ENCODE results near the gene COL8A1.

COL8A1 gene

DNA sequence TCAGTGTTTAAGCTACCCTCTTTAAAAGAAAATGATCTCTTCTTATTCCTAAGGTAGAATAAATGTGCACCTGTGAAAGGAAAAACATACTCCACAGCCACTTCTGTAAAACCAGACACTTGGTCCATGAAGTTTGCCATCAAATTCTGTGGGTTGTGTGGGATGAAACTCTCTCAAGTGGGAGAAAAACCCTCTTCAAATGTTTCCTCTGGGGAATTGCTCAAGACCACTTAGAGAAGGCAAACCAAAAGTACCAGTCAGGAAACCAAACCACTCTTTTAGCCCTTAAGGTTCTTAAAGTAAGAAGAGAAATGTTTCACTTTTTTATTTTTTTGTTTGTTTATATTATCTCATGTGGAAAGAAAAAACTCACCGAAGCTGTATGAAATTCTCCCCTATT, 1.2 kb downstream of the COL8A1 start:
- no peak overlapping the region for H3K18ac ChIP-seq (ENCODE audit: low read length)
- no peak overlapping the region for H4K91ac ChIP-seq (ENCODE audit: low read depth, low read length)
- H2BK5ac ChIP-seq (ENCODE audit: low read depth, low read length, poor library complexity) = no peak overlapping the region
- no peak overlapping the region for H2BK12ac ChIP-seq (ENCODE audit: low read length)
- DNase-seq = no peak
- H3K4me2 ChIP-seq (ENCODE audit: low read length) = no peak overlapping the region
- no peak overlapping the region for H3K14ac ChIP-seq (ENCODE audit: low read length)
- no peak overlapping the region for H2BK120ac ChIP-seq (ENCODE audit: insufficient read depth, low read length, poor library complexity)
- H4K8ac ChIP-seq (ENCODE audit: low read depth, low read length) = no peak overlapping the region
- no peak overlapping the region for H3K4ac ChIP-seq (ENCODE audit: low read depth, low read length)
- H3K79me2 ChIP-seq (ENCODE audit: control insufficient read depth, insufficient read depth, low read length, poor library complexity) = no peaks in the 10 kb centered on the region
- H2AFZ ChIP-seq (ENCODE audit: insufficient read depth, low read length, poor library complexity) = no peak overlapping the region
- peaks cover 2% of the 10 kb centered on the region for H3K79me1 ChIP-seq (ENCODE audit: low read length)
- no peaks in the 10 kb centered on the region for H3K27me3 ChIP-seq (ENCODE audit: insufficient read depth, low read length)
- no peak overlapping the region for H2AK5ac ChIP-seq (ENCODE audit: low read length)
- no peak overlapping the region for H3K23ac ChIP-seq (ENCODE audit: low read length)
- no peak overlapping the region for H4K12ac ChIP-seq (ENCODE audit: low read depth, low read length)
- H3K27ac ChIP-seq (ENCODE audit: low read depth, low read length) = no peak overlapping the region
- peaks cover 3 to 10% of the 10 kb centered on the region in 2 experiments for H3K4me1 ChIP-seq (ENCODE audit: control insufficient read depth in 1 of 2, insufficient read depth in 2 of 2, low read length in 2 of 2)
- H3K9ac ChIP-seq (ENCODE audit: low read length) = no peak overlapping the region
- WGBS (ENCODE audit: extremely low coverage, insufficient coverage, insufficient read length) = no CpG with 5 or more reads among the region's 1 CpG
- no peaks in the 10 kb centered on the region for H3K36me3 ChIP-seq (ENCODE audit: control insufficient read depth in 1 of 2, insufficient read depth in 2 of 2, low read length in 2 of 2)
- H3K9me3 ChIP-seq (ENCODE audit: insufficient read depth, low read depth, low read length) = no peaks in the 10 kb centered on the region
- H3K4me3 ChIP-seq (ENCODE audit: low read depth, low read length) = no peak overlapping the region

DNA sequence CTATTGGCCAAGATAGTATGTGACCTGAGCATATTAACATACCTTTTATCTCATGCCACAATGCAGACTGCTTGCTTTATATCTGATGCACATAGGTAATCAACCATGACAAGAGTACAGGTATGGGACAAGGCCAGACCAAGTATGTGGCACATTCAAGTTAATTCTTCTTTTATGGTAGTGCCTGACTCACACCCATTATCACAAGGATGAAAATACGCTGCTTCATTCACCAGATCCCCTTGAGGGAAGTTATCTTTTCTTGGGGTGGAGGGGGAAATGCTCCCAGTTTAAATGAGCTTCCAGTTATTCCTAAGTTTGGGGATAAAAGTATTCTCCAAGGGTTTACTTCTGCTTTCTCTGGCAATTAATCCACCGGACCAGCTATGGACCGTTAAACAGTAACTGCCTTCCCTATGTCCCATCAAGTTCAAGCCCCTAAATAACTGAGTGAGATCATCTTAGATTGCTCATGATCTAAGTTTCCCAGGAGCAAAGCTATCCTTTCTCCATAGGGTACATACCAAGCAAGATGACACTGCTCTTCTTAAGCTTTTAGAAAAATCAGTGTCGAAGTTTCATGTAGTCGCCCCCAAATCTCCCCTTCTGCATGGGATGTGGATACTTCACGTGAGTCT, 1.9 kb downstream of the COL8A1 start:
- H3K27me3 ChIP-seq (ENCODE audit: insufficient read depth, low read length) = no peaks in the 10 kb centered on the region
- no peak overlapping the region for H3K9ac ChIP-seq (ENCODE audit: low read length)
- H3K79me2 ChIP-seq (ENCODE audit: control insufficient read depth, insufficient read depth, low read length, poor library complexity) = no peaks in the 10 kb centered on the region
- no peak overlapping the region for H2AK5ac ChIP-seq (ENCODE audit: low read length)
- no peak overlapping the region for H2BK120ac ChIP-seq (ENCODE audit: insufficient read depth, low read length, poor library complexity)
- DNase-seq = no peak
- no peak overlapping the region for H3K4me3 ChIP-seq (ENCODE audit: low read depth, low read length)
- no peaks in the 10 kb centered on the region for H3K9me3 ChIP-seq (ENCODE audit: insufficient read depth, low read depth, low read length)
- peaks cover 3 to 10% of the 10 kb centered on the region in 2 experiments for H3K4me1 ChIP-seq (ENCODE audit: control insufficient read depth in 1 of 2, insufficient read depth in 2 of 2, low read length in 2 of 2)
- H4K8ac ChIP-seq (ENCODE audit: low read depth, low read length) = no peak overlapping the region
- no peak overlapping the region for H3K4me2 ChIP-seq (ENCODE audit: low read length)
- no peak overlapping the region for H3K14ac ChIP-seq (ENCODE audit: low read length)
- H2BK5ac ChIP-seq (ENCODE audit: low read depth, low read length, poor library complexity) = no peak overlapping the region
- H3K79me1 ChIP-seq (ENCODE audit: low read length) = peaks cover 2% of the 10 kb centered on the region
- H4K91ac ChIP-seq (ENCODE audit: low read depth, low read length) = no peak overlapping the region
- no peak overlapping the region for H3K23ac ChIP-seq (ENCODE audit: low read length)
- no peak overlapping the region for H3K27ac ChIP-seq (ENCODE audit: low read depth, low read length)
- H2BK12ac ChIP-seq (ENCODE audit: low read length) = no peak overlapping the region
- no peak overlapping the region for H3K18ac ChIP-seq (ENCODE audit: low read length)
- no peak overlapping the region for H4K12ac ChIP-seq (ENCODE audit: low read depth, low read length)
- no peaks in the 10 kb centered on the region for H3K36me3 ChIP-seq (ENCODE audit: control insufficient read depth in 1 of 2, insufficient read depth in 2 of 2, low read length in 2 of 2)
- no CpG with 5 or more reads among the region's 6 CpGs for WGBS (ENCODE audit: extremely low coverage, insufficient coverage, insufficient read length)
- H2AFZ ChIP-seq (ENCODE audit: insufficient read depth, low read length, poor library complexity) = no peak overlapping the region
- H3K4ac ChIP-seq (ENCODE audit: low read depth, low read length) = no peak overlapping the region

DNA sequence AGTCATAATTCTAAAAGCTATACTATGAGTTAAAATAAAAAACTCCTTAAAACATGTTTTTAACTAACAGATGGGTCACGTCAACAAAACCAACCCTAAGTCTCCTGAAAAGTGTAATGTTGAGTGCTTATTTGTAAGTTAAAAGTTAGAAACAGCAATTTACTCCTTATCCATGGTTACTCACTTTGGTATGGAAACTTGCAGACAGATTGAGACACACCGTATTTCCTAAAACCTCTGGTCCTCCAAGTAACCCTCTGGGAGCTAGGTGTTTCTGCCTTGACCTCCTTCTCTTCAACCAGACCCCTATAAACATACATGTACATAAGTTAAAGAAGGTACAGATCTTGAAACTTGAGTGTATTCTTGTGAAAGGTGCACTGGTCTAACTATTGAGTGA, 3.1 kb downstream of the COL8A1 start:
- H3K27me3 ChIP-seq (ENCODE audit: insufficient read depth, low read length) = no peaks in the 10 kb centered on the region
- H3K79me1 ChIP-seq (ENCODE audit: low read length) = peaks cover 2% of the 10 kb centered on the region
- no peak overlapping the region for H2AK5ac ChIP-seq (ENCODE audit: low read length)
- H2BK120ac ChIP-seq (ENCODE audit: insufficient read depth, low read length, poor library complexity) = no peak overlapping the region
- H3K9ac ChIP-seq (ENCODE audit: low read length) = no peak overlapping the region
- no peaks in the 10 kb centered on the region for H3K36me3 ChIP-seq (ENCODE audit: control insufficient read depth in 1 of 2, insufficient read depth in 2 of 2, low read length in 2 of 2)
- no peak overlapping the region for H2BK12ac ChIP-seq (ENCODE audit: low read length)
- no peak for DNase-seq
- H3K23ac ChIP-seq (ENCODE audit: low read length) = no peak overlapping the region
- H3K18ac ChIP-seq (ENCODE audit: low read length) = no peak overlapping the region
- no peak overlapping the region for H4K12ac ChIP-seq (ENCODE audit: low read depth, low read length)
- no peak overlapping the region for H3K27ac ChIP-seq (ENCODE audit: low read depth, low read length)
- H3K14ac ChIP-seq (ENCODE audit: low read length) = no peak overlapping the region
- no peak overlapping the region for H2BK5ac ChIP-seq (ENCODE audit: low read depth, low read length, poor library complexity)
- no peak overlapping the region for H3K4ac ChIP-seq (ENCODE audit: low read depth, low read length)
- H4K8ac ChIP-seq (ENCODE audit: low read depth, low read length) = no peak overlapping the region
- no peaks in the 10 kb centered on the region for H3K9me3 ChIP-seq (ENCODE audit: insufficient read depth, low read depth, low read length)
- H3K4me3 ChIP-seq (ENCODE audit: low read depth, low read length) = no peak overlapping the region
- H4K91ac ChIP-seq (ENCODE audit: low read depth, low read length) = no peak overlapping the region
- no peaks in the 10 kb centered on the region for H3K79me2 ChIP-seq (ENCODE audit: control insufficient read depth, insufficient read depth, low read length, poor library complexity)
- no CpG with 5 or more reads among the region's 2 CpGs for WGBS (ENCODE audit: extremely low coverage, insufficient coverage, insufficient read length)
- H3K4me1 ChIP-seq (ENCODE audit: control insufficient read depth in 1 of 2, insufficient read depth in 2 of 2, low read length in 2 of 2) = peaks cover 3 to 10% of the 10 kb centered on the region in 2 experiments
- no peak overlapping the region for H3K4me2 ChIP-seq (ENCODE audit: low read length)
- no peak overlapping the region for H2AFZ ChIP-seq (ENCODE audit: insufficient read depth, low read length, poor library complexity)

DNA sequence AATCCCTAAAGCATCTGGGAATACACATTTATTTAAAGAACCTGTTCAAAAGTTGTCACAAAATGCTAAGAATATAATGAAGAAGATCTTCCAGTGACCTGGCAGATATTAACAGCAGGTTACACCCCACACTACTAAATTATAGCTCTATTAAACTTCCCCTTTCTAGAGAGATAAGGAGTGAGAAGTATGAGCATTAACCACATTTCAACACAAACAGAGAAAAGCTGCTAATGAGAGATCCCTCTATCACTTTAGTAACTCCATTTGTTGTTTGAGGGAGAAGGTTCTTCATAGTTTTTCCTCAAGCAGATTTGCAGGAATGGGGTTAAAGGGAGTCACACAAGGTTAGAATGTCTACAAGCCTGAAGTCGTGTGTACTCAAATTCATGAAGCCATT, 3.6 kb downstream of the COL8A1 start:
- Histone ChIP-seq H2BK12ac (ENCODE audit: low read length) (no peak overlapping the region), H3K4me2 (ENCODE audit: low read length) (no peak overlapping the region), H3K9ac (ENCODE audit: low read length) (no peak overlapping the region), H3K18ac (ENCODE audit: low read length) (no peak overlapping the region), H3K4me1 (ENCODE audit: control insufficient read depth in 1 of 2, insufficient read depth in 2 of 2, low read length in 2 of 2) (peaks cover 0 to 7% of the 10 kb centered on the region in 2 experiments), H3K4ac (ENCODE audit: low read depth, low read length) (no peak overlapping the region), H3K79me1 (ENCODE audit: low read length) (peaks cover under 1% of the 10 kb centered on the region), H4K8ac (ENCODE audit: low read depth, low read length) (no peak overlapping the region), H3K27ac (ENCODE audit: low read depth, low read length) (no peak overlapping the region), H3K27me3 (ENCODE audit: insufficient read depth, low read length) (no peaks in the 10 kb centered on the region), H3K14ac (ENCODE audit: low read length) (no peak overlapping the region), H4K12ac (ENCODE audit: low read depth, low read length) (no peak overlapping the region), H4K91ac (ENCODE audit: low read depth, low read length) (no peak overlapping the region), H2AFZ (ENCODE audit: insufficient read depth, low read length, poor library complexity) (no peak overlapping the region), H2BK120ac (ENCODE audit: insufficient read depth, low read length, poor library complexity) (no peak overlapping the region), H3K79me2 (ENCODE audit: control insufficient read depth, insufficient read depth, low read length, poor library complexity) (no peaks in the 10 kb centered on the region), H3K4me3 (ENCODE audit: low read depth, low read length) (no peak overlapping the region), H3K9me3 (ENCODE audit: insufficient read depth, low read depth, low read length) (no peaks in the 10 kb centered on the region), H2AK5ac (ENCODE audit: low read length) (no peak overlapping the region), H3K36me3 (ENCODE audit: control insufficient read depth in 1 of 2, insufficient read depth in 2 of 2, low read length in 2 of 2) (no peaks in the 10 kb centered on the region), H2BK5ac (ENCODE audit: low read depth, low read length, poor library complexity) (no peak overlapping the region), H3K23ac (ENCODE audit: low read length) (no peak overlapping the region)
- WGBS (ENCODE audit: extremely low coverage, insufficient coverage, insufficient read length) = no CpG with 5 or more reads among the region's 1 CpG
- no peak for DNase-seq
